NCI-H460 (cell line): ENCODE data around the gene CLIC5. TPM values are rescaled to one million over a fixed set of nuclear protein-coding genes. Genes with fewer than 3 reads are reported as not detected.

Experiments
- DNase-seq: peaks from one replicate; pipeline ENCODE4 v3.0.0-alpha.2; 2016; ENCODE audit warnings: low read depth; ENCODE audit errors: extremely low read depth
- total RNA-seq: library from RNA; depleted of rRNA; stranded (reverse); fragments of >200 nt; shearing (Covaris generic); gene quantifications from 2 replicates; pipeline ENCODE4 v1.2.3, GENCODE V29; 2014

CLIC5 gene
- total RNA-seq, 1 experiment from 2014 or later, result not detected

DNA sequence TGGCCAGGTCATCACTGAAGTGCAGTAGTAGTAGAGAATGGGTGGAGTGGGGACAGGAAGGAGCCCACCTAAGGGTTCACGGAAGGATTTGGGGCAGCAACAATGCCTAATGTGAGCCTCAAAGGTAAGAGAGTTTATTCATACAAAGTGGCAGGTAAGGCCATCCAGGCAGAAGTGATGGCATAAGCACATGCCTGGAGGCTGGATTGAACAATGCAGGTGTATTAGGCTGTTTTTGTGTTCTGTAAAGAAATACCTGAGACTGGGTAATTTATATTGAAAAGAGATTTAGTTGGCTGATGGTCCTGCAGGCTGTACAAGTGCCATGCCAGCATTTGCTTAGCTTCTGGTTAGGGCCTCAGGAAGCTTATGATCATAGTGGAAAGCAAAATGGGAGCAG lies 48.3 kb downstream of the CLIC5 start:
- DNase-seq, result no peak

DNA sequence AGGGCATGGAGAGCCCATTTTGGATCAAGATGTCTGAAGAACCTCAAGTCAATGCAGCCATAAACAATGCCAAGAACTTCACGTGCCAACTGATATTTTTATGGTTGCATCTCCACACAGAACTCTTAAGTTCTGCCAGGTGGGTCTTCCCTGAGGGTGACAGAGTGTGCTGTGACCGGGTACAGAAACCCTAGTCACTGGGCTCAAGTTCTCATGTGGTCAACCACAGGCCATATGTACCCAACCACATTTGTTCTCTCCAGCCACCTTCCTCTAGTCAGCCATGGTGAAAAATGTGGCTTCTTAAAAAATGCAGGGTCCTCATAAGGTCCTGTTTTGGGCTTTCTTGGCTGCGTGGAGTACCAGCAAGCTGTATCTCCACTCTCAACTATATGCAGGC lies 48.9 kb downstream of the CLIC5 start:
- no peak for DNase-seq

DNA sequence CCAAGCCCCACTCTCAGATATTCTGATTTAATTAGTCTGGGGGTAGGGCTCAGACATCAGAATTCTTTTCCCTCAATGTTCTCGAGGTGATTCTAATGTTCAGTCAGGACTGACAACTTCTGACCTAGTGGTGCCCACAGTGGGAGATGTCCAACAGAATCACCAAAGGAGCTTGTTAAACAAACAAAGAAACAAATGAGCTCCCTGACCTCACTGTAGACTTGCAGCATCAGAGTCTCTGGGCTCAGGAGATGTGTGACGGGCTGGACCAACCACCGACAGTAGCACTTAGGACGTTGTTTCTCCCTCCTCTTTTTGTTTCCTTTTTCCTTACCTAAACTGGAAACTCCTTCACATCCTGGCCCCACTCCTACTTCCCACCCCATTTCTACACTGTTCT lies 49.3 kb downstream of the CLIC5 start:
- no peak for DNase-seq

DNA sequence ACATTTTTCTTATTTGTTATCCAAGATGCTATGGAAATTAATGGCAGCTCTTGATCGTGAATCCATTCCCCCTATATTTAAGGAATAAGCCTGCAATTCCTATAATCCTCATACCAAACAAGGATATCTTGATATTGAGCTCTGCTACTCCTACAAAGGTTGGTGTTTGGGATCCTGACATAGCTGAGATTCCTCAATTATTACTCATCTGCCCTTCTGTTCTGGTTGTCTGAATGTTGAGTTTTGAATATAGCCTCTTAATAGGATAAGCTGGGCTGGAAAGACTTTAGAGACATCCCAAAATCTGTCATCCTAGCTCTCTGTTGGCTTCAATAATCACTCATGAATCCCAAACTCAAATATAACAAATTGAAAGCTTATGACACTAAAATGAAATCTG lies 49.9 kb downstream of the CLIC5 start:
- DNase-seq, result no peak

DNA sequence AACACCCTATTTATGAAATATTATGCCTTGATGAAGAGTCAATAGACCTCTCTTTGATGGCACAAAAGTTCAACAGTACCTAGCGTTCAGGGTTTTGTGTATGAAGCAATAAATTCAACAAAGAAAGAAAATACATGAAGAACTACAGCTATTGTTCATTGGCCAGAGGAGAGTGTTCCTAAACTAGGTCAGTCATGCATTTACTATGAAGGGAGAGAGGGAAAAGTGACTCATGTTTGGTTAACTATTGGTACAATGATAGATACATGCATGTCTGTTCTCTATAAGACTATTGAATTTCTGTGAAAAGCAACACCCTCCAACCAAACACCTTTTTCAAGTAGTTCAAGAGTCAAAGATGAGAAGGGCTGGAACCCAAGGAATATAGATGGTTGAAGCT lies 50.7 kb downstream of the CLIC5 start:
- DNase-seq, result no peak

DNA sequence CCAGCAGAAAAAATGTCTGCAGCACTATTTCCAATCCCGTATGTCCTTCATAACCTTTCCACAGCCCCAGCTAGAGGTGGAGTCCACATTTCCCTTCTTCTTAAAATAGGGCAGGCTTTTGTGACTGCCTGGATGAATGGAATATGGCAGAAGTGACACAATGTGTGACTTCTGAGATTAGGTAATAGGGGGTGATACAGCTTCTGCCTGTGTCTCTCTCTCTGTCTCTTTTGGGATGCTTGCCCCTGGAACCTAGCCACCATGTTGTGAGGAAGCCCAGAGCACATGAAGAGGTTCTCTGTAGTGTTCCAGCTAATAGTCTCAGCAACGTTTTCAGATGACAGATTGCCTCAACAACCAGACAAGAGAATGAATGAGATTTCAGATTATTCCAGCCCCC lies 51.4 kb downstream of the CLIC5 start:
- no peak for DNase-seq

DNA sequence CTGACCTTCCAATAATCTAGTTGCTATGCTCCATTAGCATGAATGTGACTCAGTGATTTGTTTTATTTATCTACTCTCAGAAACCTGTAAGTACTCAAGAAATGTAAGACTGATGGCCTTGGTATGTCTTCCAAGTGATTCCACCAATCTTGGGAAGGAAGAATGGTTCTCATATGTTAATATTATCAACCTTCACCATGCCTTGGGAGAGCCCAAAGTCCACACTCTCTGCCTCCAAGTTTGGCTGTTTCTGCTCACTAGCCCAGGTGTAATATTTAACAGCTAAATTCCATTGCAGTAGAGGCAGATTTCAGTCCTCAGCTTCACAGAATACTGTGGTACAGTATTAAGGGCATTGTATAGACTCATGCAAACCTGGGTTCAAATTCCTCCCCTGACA lies 51.8 kb downstream of the CLIC5 start:
- no peak for DNase-seq

DNA sequence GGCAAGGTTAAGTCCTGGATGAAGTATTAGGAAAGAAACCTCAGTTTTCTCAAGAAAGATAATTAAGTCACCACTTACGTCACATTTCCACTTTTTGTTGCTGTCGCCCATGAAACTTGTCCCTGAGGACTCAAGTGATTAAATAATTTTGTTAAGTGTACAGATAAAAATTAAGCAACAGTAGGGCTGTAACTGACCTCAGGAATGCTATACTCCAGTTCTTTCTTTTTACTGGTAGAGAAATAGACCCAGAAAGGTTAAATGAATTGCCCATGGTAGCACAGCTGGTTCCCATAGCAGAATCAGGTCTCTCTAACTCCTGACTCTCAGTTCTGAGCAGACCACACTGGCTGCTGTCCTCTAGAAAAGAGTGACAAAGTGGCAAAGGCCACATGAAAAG lies 54.5 kb downstream of the CLIC5 start:
- DNase-seq, result no peak

DNA sequence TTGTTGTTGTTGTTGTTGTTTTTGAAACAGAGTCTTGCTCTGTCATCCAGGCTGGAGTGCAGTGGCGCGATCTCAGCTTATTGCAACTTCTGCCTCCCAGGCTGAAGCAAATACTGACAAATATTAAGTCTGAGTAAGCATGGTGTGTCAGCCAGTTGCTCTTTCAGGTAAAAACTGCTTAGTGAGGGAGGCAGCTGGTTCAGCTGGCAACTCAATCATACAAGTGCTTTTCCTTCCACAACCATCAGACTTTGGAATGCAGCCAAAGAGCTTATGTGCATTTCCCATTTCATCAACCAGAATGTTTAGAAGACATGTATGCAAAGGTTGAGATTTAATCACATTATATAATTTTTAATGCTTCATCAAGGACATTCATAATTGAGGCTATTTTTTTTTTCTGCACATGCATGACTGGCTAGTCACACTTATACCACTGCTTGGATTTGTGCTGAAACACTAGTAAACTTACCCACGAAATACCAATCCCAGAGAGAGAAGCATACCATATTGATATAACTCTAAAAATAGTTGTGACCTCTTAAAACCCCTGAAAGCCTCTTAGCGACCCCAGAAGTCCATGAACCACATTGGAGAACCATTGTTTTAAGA lies 56.0 kb downstream of the CLIC5 start:
- no peak for DNase-seq

DNA sequence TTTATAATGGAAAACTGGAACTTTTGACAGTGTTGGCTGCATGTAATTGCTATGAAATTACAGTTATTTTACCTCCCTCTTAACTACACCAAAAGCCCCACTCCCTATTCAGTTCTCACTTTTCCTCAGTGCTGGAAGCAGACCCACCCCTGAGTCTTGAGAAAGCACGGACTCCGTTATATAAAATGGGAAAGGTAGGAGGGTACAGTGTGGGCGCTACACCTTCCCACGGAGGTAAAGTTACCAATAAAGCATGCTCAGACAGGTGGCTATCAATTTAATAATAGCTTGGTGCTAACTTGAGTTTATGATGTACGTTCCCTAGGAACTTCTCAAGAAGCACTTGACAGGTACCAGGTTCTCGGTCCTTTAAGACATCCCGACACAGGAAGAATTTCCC lies 59.0 kb downstream of the CLIC5 start:
- no peak for DNase-seq

DNA sequence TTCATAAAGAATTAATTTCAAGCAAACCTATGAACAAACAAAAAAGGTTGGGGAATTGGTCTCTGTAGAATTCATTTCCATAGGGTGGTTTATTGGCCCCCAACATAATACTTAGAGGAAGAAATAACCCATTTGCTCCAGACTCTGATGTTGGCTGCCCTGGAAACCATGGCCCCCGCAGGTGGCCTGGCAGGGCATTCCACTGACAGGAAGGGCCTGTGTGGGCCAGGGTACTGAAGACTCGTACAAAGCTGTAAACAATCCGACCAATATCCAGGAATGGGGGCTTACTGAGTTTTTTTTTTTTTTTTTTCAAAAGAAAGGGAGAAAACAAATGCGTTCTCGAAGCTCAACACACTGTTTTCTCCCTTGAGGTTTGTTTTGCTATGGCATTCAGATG lies 59.5 kb downstream of the CLIC5 start:
- DNase-seq, result no peak

DNA sequence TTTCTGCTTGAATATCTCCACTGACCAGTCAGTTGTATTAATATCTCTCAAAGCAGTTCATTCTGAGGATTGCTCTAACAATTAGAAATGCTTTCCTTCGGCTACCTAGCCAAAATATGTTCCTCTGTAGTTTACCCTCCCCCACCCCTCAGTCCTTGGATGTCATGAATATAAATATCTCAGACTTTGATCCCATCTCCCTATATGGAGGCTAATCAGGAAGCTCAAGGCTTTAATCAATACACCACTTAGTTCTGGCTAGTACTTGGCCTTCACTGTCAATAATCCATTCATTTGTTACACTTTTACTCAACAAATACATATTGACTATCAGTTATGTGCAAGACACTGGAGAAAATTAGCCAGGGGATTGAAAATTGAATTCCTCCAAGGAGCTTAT lies 60.1 kb downstream of the CLIC5 start:
- no peak for DNase-seq

DNA sequence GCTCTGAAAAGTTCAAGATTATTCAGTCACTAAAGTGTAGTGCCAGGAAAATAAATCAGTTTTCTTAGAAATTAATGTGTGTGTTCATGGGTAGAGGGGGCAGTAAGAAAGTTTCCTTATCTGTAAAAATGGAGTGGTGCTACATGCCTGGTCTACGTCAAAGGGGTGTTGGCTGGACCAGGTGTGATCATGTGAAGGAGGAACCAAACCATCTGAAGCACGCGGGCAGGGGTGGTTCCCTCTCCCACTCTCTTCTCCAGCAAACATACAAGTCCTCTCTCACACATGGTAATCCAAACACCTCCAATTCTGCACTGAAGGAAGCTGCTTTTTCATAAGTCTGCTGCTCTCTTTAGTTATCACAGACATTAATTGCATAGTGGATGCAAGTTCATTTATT lies 63.1 kb downstream of the CLIC5 start:
- DNase-seq, result no peak

DNA sequence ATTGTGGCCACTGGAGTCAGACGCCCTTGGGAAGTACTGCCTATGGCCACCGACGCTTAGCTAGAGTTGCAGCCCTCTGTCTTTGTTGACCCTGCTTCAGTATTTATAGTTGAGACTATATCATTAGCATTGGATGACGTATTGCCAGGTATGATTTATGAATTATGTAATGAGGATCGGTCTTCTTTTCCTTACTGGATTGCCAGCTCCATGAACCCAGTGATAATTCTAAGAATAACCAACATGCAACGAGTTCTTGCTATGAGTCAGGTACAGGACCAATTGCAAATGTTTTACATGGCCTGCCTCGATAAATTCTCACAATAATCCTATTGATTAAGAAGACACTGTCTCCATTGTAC lies 63.5 kb downstream of the CLIC5 start:
- DNase-seq, result no peak

DNA sequence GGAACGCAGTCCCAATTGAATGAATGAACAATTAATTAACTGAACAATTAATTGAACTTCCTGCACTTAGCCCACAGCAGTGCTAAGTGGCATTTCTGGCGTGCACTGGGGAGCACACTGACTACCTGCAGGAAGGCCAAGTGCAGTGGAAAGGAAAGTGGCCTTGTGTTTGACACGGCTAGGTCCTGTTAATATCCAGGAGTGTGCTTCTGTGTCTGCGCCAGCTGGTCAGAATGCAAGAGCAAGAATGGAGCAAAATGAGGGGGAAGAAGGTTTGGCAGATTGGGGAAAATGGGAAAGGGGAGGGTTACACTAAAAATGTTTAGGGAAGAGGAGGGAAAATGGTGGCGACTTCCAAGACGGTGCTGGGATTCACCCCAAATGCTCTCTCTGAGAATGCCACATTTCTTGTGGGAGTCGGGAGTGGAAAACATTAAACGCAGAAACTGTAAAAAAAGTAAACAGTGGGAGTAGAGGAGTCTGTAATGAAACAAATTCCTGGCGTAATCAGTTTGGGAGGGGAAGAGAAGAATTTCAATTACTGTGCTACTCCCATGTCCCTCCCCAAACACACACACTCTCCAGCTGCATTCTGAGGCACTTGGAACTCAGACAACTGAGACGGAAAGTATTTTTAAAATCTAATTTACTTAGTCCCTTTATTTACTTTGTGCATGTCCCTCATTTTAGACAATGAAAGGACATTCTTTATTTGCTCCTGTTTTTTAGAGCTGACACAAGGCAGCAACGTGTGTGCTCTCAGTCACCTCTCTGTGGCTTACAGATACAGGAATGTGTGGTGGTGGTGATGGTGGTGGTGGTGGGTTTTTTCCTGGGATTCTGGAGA lies 64.1 kb downstream of the CLIC5 start:
- no peak for DNase-seq

DNA sequence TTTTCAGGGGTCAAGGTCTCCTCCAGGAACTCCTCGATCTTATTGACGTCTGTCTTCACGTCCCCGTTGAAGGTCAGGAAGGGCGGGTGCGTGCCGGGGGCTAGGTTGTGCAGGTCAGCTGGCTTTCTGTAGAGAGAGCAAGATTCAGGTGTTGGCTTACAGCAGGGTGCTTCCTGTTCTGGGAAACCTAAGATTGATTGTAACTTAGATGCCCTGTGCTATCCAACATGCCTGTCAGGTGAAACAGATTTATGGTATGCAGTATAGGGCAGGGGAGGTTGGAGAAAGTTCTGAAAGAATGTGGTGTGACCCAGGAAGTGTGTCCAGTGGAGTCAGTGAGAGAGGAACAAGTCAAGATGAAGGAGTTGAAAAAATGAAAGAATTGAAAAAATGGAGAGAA lies 66.4 kb downstream of the CLIC5 start:
- DNase-seq, result no peak

DNA sequence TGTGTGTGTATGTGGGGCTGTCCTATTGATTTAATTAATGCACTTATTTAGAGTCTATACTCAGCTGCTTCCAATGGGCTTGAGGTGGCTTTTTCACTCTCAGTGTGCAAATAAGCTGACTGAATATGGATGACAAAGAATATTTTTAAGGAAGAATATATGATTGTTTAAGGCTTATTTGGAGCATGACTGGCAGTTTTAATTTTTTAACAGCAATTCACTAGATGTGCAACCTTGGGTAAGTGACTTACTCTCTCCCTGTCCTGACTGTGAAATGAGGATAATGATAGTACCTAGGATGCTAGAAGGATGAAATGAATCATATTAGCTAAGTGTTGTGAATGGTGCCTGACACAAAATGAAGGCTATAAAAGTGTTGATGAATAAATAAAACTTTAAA lies 67.9 kb downstream of the CLIC5 start:
- no peak for DNase-seq

DNA sequence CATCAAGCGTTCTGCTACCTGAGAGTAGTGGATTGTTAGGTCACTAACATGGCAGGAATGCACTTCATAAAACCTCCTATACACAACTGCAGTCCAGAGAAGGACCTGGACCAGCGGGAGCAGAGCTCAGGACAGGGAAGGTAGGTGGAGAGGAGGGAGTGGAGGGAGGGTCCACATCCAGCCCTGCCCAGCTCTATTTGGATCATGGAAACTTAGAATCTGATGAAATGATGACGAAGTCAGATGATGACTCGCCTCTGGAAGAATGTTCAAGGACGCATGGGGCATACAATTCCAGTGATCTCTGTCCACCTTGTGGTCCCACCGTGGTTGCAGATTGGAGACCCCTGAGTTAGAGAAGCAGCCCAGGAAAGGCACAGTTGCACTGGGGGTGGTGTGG lies 68.8 kb downstream of the CLIC5 start:
- DNase-seq, result no peak

DNA sequence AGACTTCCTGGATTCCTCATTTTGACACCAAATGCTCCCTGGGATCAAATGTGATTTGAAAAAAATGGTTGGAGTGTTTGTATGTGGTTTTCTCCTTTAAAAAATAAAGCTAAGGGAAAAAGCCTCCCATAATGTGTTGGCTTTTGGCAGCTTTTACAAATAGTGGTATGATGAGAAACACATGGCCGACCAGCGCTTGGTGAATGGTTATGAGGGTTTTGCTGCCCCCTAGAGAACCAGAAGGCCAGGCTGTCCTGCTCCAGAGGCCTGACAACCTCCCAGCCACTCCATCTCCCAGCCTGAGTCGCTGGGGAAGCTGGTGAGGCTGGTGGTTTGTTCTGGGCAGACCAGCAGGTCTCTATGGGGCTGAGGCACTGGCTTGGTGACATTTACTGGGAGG lies 69.3 kb downstream of the CLIC5 start:
- no peak for DNase-seq

DNA sequence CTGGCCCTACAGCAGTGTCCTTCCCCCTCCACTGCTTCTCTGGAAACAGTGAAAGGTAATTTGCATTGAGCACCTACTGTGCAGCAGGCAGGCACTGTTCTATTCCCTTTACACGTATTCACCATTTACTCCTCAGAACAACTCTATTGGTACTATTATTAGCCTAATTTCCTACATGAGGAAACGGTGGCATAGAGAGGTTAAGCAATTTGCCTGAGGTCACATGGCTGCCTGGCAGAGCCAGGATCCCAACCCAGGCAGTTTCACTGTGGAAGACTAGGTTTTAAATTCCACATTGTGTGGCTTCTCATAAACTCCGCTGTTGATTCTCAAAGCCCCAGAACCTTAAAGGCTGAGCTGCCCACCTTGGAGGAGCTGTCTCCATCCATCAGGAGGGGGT lies 72.7 kb downstream of the CLIC5 start:
- no peak for DNase-seq

DNA sequence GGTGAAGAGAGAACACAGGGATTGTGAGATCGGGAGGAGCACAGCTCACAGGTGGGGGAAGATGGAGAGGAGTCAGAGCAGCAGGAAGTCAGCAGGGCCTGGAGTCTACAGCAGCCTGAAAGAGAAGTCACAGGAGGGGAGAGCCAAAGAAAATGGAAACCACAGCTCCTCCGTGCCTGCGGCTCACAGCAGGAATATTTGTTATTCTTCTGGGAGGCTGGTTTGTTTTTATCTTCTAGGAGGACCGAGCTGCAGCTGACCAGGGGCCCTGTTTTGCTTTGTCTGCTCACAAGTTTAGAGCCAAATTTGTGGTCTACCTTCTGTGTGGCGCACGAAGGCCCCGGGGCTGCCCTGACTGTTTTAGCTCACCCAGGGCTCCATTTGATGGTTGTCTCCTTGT lies 81.8 kb downstream of the CLIC5 start:
- DNase-seq, result no peak

DNA sequence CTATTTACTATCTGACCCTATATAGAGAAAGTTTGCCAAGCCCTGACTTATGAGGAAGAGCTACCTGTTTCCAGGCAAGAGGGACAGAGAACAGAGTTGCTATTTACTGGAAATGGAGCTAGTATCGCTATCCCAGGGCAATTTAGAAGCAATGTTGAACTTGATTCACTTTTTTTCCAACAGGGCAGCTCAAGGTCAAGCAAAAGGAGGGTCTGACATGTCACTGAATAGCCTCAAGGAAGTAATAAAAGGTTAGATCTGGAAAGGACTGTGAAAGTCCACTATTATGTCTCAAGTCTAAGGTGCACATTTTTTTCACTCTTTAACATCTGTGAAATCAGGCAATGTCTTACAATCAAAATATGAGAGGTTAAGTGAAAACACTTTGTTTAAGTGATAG lies 84.4 kb downstream of the CLIC5 start:
- DNase-seq, result no peak
